K562 treated with DMSO at 1 percent for 24 hours (cell line): ENCODE data around the gene C2CD2L. TPM values are rescaled to one million over a fixed set of nuclear protein-coding genes. Genes with fewer than 3 reads are reported as not detected.

Experiments used
- total RNA-seq: library from RNA; unstranded; fragments of 300-600 nt; gene quantifications from 2 replicates; pipeline ENCODE4 v1.2.3, GENCODE V29; 2022; ENCODE audit warnings: low read depth; ENCODE audit not compliant: insufficient read depth

Gene C2CD2L
- 41.4 and 44.2 TPM in 2 replicates for total RNA-seq

DNA sequence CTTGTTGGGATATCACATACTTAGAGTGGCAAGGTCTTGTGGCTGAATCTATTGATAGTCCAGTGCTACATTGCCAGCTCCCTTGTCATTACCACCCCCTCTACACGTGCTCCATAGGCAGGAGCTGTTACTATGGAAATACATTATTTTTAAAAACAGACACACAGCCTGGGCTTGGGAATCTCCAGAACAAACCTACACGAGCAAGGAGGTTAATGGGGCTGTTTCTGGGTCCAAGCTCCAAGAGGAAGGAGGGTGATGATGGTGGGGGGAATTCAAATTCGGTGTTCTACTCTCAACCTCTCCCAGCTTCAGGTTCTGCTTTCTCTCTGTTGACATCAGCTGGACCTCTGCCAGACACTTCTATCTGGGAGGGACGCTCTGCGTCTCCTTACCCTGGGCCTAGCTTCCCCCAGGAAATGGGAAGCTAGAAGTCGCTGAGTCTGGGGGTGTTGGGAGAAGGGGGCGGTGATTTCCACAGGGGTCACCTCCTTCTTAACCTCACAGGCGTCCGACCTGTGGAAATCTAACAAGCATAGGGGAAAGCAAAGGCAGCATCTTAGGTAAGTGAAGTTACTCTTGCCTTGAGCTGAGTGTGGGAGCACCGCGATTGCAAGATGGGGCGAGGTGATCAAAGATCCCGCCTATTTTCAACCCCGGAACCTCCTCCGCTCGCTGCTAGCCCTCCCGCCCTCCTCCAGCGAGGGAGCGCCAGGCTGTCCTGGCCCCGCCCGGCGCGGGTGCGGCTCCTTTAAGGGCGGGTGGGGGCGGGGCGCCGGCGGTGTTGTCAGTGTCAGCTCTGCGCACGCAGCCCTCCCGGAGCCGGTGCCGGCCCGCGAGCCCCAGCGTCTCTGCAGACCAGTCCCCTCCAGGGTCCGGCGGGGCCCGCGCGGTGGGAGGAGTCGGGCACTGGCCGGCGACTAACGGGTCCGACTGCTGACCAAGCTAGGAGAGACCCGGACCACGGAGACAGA is at the start of gene C2CD2L:
C2CD2L (plus strand) TSS at position 781 of the 974 bp plus-strand sequence. CDS start 398 bp downstream, outside the sequence.

DNA sequence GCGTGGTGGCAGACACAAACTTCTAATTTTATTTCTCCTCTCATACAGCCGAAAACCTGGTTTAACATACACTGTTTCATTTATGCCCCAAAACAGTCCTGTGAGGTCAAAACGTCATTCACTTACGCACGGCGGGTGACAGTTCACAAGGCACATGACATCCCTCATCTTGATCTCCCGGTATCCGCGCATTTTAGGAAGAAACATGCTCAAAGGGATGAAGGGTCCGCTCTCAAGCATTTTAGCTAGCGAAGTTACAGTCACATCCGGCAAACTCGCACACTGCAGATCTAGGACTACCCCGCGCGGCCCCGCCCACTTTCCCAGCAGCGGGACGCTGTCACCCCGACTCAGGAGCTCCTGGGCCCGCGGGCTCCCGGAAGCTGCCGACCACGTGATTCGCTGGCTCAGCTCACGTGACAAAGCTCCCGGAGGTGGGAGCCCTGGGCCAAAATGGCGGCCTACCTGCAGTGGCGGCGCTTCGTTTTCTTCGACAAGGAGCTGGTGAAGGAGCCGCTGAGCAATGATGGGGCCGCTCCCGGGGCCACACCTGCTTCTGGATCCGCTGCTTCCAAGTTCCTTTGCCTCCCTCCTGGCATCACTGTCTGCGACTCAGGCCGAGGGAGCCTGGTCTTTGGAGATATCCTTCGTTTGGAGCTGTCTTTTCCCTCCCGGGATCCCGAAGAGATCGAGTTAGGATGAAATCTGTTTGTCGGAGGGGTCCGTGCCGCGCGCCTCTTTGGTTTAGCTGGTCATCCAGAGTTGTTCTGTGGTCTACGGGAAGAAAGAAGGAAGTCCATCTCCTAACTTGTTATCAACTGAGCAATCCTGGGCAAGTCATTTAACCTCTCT is 39.5 kb upstream of the C2CD2L start, which contains the start of gene VPS11:
VPS11 (plus strand) TSS at position 448 of the 852 bp plus-strand sequence; CDS start at position 454, 6 bp downstream.

DNA sequence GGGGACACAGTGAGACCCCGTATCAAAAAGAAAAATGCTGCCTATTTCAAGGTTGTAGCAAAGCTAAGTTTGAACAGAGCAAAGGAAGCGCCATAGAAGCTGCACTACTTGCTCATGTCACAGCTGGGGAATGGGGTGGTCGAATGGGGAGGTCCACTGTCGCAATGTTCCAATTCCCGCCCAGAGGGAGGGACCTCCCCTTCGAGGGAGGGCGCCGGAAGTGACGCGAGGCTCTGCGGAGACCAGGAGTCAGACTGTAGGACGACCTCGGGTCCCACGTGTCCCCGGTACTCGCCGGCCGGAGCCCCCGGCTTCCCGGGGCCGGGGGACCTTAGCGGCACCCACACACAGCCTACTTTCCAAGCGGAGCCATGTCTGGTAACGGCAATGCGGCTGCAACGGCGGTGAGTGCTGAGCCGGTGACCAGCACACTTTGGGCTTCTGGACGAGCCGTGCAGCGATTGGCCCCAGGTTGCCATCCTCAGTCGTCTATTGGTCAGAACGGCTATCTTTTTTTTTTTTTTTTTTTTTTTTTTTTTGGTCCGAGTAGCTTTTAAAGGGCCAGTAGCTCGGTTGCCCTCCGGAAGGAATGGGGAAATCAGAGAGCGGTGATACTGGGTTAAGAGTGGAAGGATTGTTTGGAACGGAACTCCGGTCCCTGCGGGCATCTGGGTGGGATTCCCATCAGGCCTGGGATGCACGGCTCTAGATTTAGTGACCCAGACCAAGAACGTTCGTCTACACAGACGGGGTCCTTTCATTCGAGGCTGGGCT is 22.3 kb upstream of the C2CD2L start, which contains the start of gene HMBS:
HMBS (plus strand) TSS at position 219 of the 774 bp plus-strand sequence; CDS start at position 372, 153 bp downstream.

DNA sequence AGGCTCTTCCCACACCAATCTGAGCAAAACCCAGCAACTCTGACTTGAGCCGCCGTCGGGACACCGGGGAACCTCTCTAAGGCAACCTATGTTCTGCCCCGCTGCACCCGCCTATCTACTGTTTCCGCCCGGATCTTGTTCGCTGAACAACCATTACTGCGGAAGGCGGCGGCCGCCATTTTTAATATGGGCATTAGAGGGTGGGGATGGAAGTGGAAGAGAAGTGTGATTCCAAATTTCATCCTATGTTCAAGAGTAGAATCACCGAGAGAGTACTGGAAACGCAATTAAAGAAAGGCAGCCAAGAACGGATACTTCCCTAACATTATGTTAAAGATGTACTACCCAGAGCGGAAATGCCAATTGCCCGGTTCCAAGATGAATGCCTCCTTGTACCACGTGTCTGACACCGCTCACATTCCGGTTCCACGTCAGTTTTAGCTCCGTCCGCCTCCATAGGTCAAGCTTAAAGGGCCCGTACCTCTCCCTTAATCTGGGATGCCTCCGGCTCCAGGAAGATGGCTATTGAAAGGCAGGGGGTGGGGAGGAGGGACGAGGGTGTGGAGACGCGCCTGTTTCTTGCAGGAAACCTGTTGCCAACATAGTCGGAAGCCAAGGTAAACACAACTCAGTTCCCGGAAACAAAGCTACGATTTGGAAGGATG is 5.3 kb upstream of the C2CD2L start, which contains the start of gene DPAGT1:
DPAGT1 (minus strand) TSS at position 95 of the 665 bp plus-strand sequence. CDS start 198 bp downstream, outside the sequence.

DNA sequence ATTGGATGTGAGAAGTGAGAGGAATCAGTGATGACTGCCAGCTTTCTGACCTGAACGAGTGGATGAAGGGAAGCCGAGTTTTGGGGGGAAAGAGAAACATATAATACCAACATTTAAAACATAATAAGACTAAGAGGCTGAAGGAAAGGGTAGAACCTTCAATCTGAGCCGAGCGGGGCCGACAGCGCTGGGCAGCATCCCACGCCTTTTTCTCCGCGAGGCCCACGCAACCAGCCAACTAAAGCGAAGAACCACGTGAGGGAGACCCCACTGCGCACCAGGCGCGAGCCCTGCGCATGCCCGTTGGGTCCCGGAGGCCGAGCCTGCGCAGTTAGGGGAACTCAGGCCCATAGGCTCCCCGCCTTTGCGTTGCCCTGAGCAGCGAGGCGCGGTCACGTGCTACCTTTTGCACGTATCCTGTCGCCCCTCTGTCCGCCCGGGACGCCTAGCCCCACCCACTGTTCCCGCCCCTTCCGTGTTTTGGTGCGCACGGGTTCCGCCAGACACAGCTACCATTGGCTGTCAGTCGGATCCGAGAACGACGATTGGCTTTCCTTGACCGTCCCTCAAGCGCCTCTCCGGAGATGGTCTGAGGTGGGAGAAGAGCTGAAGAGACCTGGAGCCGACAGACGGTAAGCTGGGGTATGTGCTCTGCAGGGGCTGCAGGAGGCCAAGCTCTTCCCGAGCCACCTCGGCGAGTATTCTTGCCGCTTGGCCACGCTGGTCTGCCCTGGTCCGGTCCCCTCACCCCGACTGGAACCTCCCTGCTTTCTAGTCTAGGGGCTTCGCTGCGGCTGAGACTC is 14.1 kb downstream of the C2CD2L start, which contains the start of gene HINFP:
HINFP (plus strand) TSS at position 573 of the 803 bp plus-strand sequence. CDS start 5,365 bp downstream, outside the sequence.

DNA sequence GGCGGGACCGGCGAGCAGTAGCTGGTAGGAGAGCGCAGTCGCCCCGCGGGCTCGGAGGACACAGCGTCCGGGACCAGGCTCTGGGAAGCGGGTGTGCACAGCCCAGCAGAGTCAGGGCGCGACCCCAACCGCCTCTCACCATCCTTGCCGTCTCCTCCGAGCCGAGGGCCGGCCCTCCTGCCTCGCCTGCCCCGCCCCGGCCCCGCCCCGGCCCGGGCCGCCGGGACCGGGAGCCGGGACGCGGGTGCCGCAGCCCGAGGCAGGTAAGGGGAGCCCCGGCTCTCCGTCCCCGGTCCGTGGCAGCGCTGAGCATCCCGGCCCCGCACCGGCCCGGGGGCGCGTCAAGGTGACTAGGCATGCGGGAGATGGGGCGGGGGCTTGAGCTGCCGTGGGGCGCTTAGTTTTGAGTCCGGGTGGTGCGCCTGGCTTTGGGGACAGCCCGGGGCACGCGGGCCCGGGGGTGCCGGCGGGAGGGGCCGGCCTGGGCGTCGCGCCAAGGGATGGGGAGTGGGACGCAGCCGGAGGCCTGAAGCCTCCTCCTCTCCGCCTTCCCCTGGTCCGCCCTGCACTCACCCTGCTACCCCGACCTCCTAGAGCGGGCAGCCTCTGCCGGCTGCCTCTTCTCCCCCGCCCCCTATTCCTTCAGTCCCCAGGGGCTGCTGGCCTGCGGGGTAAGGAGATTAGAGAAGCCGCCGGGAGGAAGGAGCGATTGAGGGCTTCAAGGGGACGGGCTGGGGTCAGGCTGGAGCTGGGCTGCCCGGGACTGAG is 42.1 kb downstream of the C2CD2L start, which contains the start of gene ABCG4:
ABCG4 (plus strand) TSS at position 35 of the 768 bp plus-strand sequence. CDS start 914 bp downstream, outside the sequence.

Other genes starting within 250 kb of the C2CD2L start
- not detected in 2 replicates for gene CXCR5, start 223.5 kb upstream of the C2CD2L start, total RNA-seq
- 14.4 and 16.6 TPM in 2 replicates for gene BCL9L, start 181.4 kb upstream of the C2CD2L start, total RNA-seq
- gene UPK2, start 151.0 kb upstream of the C2CD2L start, total RNA-seq: not detected in 2 replicates
- not detected in 2 replicates for gene FOXR1, start 135.6 kb upstream of the C2CD2L start, total RNA-seq
- gene CENATAC, start 109.2 kb upstream of the C2CD2L start, total RNA-seq: 9.1 and 9.2 TPM in 2 replicates
- gene RPS25, start 89.0 kb upstream of the C2CD2L start, total RNA-seq: 1,285 and 1,475 TPM in 2 replicates
- gene TRAPPC4, start 88.6 kb upstream of the C2CD2L start, total RNA-seq: 150 and 152 TPM in 2 replicates
- gene SLC37A4, start 76.5 kb upstream of the C2CD2L start, total RNA-seq: 44.9 and 46.7 TPM in 2 replicates
- 171 and 174 TPM in 2 replicates for gene HYOU1, start 50.1 kb upstream of the C2CD2L start, total RNA-seq
- gene VPS11, start 39.5 kb upstream of the C2CD2L start, total RNA-seq: 28.9 and 34.3 TPM in 2 replicates
- gene HMBS, start 22.5 kb upstream of the C2CD2L start, total RNA-seq: 60.8 and 72.6 TPM in 2 replicates
- gene DPAGT1, start 5.5 kb upstream of the C2CD2L start, total RNA-seq: 43.3 and 51.9 TPM in 2 replicates
- 25.6 and 31.5 TPM in 2 replicates for gene HINFP, start 14.2 kb downstream of the C2CD2L start, total RNA-seq
- gene ABCG4, start 41.7 kb downstream of the C2CD2L start, total RNA-seq: not detected in 2 replicates
- gene NLRX1, start 61.4 kb downstream of the C2CD2L start, total RNA-seq: 4.2 and 5.4 TPM in 2 replicates
- not detected in 2 replicates for gene NHERF4, start 78.1 kb downstream of the C2CD2L start, total RNA-seq
- 10.6 and 13.0 TPM in 2 replicates for gene CBL, start 99.0 kb downstream of the C2CD2L start, total RNA-seq
- 33.0 and 34.9 TPM in 2 replicates for gene MCAM, start 209.8 kb downstream of the C2CD2L start, total RNA-seq
- gene RNF26, start 227.2 kb downstream of the C2CD2L start, total RNA-seq: 69.1 and 69.4 TPM in 2 replicates
- 0.58 and 1.7 TPM in 2 replicates for gene C1QTNF5, start 233.5 kb downstream of the C2CD2L start, total RNA-seq
- gene MFRP, start 239.4 kb downstream of the C2CD2L start, total RNA-seq: not detected in 2 replicates